ENCODE measurements around the gene TNRC6C.

DNA sequence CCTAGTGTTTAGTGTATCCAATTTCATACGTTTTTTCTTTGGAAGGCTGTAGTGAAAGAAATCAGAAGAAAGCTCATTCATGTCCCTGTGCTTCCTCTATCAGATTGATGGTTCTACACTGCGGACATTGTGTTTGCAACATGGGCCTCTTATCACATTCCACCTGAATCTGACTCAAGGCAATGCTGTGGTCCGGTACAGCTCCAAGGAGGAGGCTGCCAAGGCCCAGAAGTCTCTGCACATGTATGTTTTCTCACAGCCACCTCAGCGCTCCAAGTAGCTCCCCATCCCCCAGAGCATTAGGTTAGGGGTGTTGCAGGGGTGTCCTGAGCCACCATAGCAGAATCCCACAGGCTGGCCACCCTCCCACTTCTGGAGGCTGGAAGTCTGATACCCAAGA is 144.8 kb downstream of the TNRC6C start:
- TF ChIP-seq, protein P1, sequence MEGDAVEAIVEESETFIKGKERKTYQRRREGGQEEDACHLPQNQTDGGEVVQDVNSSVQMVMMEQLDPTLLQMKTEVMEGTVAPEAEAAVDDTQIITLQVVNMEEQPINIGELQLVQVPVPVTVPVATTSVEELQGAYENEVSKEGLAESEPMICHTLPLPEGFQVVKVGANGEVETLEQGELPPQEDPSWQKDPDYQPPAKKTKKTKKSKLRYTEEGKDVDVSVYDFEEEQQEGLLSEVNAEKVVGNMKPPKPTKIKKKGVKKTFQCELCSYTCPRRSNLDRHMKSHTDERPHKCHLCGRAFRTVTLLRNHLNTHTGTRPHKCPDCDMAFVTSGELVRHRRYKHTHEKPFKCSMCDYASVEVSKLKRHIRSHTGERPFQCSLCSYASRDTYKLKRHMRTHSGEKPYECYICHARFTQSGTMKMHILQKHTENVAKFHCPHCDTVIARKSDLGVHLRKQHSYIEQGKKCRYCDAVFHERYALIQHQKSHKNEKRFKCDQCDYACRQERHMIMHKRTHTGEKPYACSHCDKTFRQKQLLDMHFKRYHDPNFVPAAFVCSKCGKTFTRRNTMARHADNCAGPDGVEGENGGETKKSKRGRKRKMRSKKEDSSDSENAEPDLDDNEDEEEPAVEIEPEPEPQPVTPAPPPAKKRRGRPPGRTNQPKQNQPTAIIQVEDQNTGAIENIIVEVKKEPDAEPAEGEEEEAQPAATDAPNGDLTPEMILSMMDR (conservative IDR thresholded peaks at IDR 0.05) = no peak
- no peak for TF ChIP-seq ZFX (IDR thresholded peaks at IDR 0.05)
